HG03095 (cell line): Measurements from ENCODE around the gene TFPI.

Experiments used
- ATAC-seq: cut with Tn5 transposase; IDR thresholded peaks from one replicate; pipeline ENCODE4 v1.9.1; 2021; ENCODE audit warnings: moderate library complexity; ENCODE audit not compliant: unreplicated experiment

TFPI gene

GRCh38 chr2:187470698-187471097, 83.5 kb downstream of the TFPI start:
- no peak for ATAC-seq

GRCh38 chr2:187469538-187469937, 84.7 kb downstream of the TFPI start:
- no peak for ATAC-seq

- ATAC-seq: no peak
These were observed 86.0 kb downstream of the TFPI start for GRCh38 chr2:187468262-187468661.

GRCh38 chr2:187466129-187466792, 88.0 kb downstream of the TFPI start:
- peak; percentile 56 for ATAC-seq

- no peak for ATAC-seq
These were observed 91.4 kb downstream of the TFPI start for GRCh38 chr2:187462839-187463238.

- ATAC-seq: no peak
These were observed 92.7 kb downstream of the TFPI start for GRCh38 chr2:187461294-187462261.

GRCh38 chr2:187459256-187459655, 95.0 kb downstream of the TFPI start:
- no peak for ATAC-seq

GRCh38 chr2:187453078-187453641, 101.1 kb downstream of the TFPI start:
- ATAC-seq: no peak

GRCh38 chr2:187451510-187451909, 102.7 kb downstream of the TFPI start:
- ATAC-seq: no peak

- no peak for ATAC-seq
These were observed 106.9 kb downstream of the TFPI start for GRCh38 chr2:187447336-187447735.

GRCh38 chr2:187446711-187447110, 107.5 kb downstream of the TFPI start:
- no peak for ATAC-seq

GRCh38 chr2:187445051-187445450, 109.2 kb downstream of the TFPI start:
- no peak for ATAC-seq

GRCh38 chr2:187442778-187443177, 111.5 kb downstream of the TFPI start:
- ATAC-seq: no peak

- ATAC-seq: no peak
These were observed 111.9 kb downstream of the TFPI start for GRCh38 chr2:187442378-187442777.

- ATAC-seq: no peak
These were observed 114.0 kb downstream of the TFPI start for GRCh38 chr2:187440101-187440675.

- ATAC-seq: no peak
These were observed 115.8 kb downstream of the TFPI start for GRCh38 chr2:187438455-187438854.

GRCh38 chr2:187435756-187436155, 118.5 kb downstream of the TFPI start:
- ATAC-seq: no peak

GRCh38 chr2:187435078-187435477, 119.2 kb downstream of the TFPI start:
- ATAC-seq: no peak

GRCh38 chr2:187434342-187434785, 119.9 kb downstream of the TFPI start:
- no peak for ATAC-seq

GRCh38 chr2:187431911-187432310, 122.3 kb downstream of the TFPI start:
- no peak for ATAC-seq

- ATAC-seq: no peak
These were observed 124.2 kb downstream of the TFPI start for GRCh38 chr2:187429989-187430388.
